ENCODE data around the gene EGLN2.
A peak's percentile ranks its signal among the peaks of the same experiment; 100 is the strongest.

The EGLN2 gene

DNA sequence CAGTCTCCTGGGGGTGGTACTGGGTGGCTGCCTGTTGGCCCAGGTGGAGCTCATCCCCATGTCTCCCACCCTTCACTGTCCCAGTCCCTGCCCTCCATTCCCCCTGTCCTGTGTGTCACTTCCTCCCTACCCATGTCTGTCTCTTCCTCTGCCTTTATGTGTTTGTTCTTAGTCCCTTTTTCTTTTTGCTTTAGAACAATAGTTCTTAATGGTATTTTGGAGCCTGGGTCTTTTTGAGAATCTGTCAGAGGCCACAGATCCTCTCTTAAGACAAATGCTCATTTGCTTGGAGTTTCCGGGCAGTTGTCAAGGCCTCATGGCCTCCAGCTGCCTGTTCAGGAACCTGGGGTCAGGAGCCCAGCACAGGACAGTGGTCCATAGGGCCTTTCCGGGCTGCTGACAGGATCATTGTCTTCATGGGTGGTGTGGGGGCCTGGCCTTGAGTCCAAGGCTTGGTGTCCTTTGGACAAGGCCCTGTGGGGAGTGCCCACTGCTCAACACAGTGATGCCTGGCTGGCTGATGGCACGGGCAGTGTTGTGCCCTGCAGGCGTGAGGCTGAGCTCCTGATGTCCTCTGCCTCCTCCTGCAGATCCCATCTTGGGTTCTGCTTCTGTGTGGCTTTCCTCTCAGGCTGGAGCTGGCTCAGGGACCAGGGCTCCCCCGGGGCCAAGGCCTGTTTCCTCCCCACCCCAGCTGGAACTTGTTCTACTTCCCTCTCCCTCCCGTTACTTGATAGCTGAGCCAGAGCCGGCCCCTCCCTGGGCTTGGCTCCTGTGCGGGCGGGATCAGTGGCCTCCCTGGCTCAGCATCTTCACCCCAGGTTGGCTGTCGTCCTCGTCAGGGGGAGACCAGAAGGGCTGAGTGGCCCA, 3.5 kb downstream of the EGLN2 start:
- TF ChIP-seq, protein P1, sequence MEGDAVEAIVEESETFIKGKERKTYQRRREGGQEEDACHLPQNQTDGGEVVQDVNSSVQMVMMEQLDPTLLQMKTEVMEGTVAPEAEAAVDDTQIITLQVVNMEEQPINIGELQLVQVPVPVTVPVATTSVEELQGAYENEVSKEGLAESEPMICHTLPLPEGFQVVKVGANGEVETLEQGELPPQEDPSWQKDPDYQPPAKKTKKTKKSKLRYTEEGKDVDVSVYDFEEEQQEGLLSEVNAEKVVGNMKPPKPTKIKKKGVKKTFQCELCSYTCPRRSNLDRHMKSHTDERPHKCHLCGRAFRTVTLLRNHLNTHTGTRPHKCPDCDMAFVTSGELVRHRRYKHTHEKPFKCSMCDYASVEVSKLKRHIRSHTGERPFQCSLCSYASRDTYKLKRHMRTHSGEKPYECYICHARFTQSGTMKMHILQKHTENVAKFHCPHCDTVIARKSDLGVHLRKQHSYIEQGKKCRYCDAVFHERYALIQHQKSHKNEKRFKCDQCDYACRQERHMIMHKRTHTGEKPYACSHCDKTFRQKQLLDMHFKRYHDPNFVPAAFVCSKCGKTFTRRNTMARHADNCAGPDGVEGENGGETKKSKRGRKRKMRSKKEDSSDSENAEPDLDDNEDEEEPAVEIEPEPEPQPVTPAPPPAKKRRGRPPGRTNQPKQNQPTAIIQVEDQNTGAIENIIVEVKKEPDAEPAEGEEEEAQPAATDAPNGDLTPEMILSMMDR (IDR thresholded peaks at IDR 0.05; ENCODE audit: insufficient read depth, low read depth, low read length, missing control alignments), result no peak
- H3K4me3 ChIP-seq (ENCODE audit: low read depth, low read length), result peak overlapping the region; percentile 34
- DNase-seq (ENCODE audit: low read depth), result no peak

DNA sequence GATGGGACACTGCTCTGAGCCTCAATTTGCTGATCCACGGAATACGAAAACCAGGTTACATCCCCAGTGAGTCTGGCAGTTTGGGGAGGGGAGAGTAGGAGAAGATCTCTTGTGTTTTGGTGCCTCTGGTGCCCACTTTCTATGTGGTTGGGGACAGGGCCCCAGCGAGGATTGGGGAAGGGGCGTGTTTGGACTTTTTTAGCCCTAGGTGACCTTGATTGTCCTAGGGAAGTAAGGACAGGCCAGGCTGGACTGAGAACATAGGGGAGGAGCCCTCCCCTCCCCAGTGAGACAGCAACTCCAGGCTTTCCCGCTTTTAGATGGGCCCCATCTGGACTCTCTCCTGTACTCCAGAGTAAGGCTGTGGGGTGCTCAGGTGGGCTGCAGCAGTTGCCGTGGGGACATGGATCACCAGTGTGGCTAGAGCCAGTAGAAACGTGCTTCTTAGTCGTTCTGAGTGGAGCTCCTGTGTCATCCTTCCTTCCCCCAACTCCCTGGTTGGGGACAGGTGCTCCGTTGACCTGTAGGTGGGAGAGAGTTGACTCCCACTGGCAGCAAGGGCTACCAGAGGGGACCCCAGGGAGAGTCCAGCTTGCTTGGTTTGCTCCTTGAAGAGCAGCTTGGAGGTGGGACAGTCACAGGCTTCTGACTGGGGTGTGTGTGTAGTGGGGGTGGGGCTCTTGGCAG, 4.3 kb downstream of the EGLN2 start:
- no peak for DNase-seq (ENCODE audit: low read depth)
- TF ChIP-seq, protein P1 (IDR thresholded peaks at IDR 0.05; ENCODE audit: insufficient read depth, low read depth, low read length, missing control alignments), result no peak
- no peak overlapping the region; the same call in none of the 2 replicates for H3K4me3 ChIP-seq (ENCODE audit: low read depth, low read length)

DNA sequence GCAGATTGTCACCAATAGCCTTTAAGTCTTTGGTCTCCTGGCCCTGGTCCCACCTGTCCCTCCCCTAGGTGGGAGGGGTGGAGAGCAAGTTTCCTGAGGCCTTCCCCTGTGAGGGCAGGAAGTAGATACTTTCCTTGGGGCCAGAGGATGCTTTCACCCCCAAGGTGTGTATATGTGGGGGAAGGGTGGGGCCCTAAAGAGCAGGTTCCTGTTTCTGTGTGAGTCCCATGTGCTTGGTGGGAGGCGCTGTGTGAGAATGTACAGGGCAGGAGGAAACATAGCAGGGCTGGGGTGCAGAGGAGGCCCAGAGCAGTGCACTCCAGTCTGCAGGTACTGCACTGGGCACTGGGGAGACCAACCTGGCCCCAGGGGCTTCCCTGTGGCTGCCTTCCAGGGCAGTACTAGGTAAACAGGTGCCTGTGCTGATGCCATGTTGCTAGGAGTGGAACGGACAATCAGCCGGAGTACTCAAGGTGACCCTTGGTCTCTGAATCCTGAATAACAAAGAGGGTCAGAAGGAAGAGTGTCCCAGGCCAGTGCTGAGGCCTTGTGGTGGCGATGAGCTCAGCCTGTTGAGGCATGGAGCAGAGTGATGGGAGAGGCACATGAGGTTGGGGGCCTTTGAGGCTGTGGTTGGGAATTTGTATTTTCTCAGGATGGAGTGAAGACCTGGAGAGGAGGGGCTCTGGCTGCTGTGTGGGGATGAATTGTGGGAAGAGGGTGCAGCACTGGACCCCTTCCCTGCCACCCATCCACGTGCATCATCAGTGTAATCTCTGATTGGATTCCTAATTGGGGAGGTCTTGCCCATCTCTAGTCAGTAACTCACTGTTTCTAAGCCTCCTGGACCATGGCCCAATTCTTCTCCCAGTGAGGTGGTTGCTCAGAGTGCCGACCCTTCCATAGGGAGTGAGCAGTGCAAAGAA, 5.1 kb downstream of the EGLN2 start:
- no peak overlapping the region for H3K4me3 ChIP-seq (ENCODE audit: low read depth, low read length)
- DNase-seq (ENCODE audit: low read depth), result peak; percentile 84
- TF ChIP-seq, protein P1 (IDR thresholded peaks at IDR 0.05; ENCODE audit: insufficient read depth, low read depth, low read length, missing control alignments), result no peak

DNA sequence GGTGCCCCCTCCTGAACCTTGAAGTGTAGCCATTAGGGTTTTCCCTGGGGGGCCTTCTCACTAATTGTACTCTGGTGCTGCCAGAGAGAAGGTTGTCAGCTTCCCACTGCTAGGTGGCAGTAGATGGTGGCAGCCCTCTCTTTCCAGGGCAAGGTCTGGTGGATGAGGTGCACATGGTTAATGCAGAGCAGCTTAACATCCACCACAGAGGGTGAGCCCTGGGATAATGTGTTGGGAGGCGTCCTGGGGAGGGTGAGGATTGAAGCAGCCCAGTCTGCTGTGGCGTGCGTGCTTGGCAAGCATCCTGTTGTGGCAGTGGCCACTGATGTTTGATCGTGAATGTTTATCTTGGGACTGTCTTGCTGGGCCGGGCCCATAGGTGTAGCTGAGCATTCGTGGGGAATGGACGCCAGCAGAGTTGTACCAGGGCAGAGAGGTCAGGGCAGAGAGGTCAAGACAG, 5.8 kb downstream of the EGLN2 start:
- TF ChIP-seq, protein P1 (IDR thresholded peaks at IDR 0.05; ENCODE audit: insufficient read depth, low read depth, low read length, missing control alignments), result no peak
- no peak for DNase-seq (ENCODE audit: low read depth)
- no peak overlapping the region for H3K4me3 ChIP-seq (ENCODE audit: low read depth, low read length)

DNA sequence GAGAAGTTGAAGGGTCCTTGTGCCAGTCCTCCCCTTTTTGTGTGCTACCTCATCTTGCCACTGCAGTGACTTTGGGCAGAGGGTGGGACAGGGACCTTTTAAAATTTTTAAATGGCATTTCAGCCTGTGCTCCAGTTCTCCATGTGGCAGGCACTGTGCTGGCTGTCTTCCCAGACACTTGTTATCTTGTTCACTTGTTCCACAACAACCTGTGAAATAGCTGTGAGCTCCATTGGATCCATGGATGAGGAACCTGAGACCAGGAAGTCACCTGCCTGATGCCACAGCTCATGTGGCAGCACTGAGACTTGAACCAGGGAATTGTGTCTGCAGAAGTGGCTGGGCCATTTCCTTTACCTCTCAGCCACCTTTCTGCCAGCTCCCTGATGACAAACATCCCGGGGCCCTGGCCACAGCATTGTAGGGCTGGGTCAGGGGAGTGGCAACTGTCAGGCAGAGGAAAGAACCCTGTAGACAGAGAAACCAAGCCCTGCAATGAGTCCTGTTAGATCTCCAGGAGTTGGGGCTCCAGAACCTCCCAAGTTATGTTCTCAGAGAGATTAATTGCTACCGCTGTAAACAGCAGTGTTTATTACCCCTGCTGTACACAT, 6.4 kb downstream of the EGLN2 start:
- H3K4me3 ChIP-seq (ENCODE audit: low read depth, low read length), result no peak overlapping the region
- TF ChIP-seq, protein P1 (IDR thresholded peaks at IDR 0.05; ENCODE audit: insufficient read depth, low read depth, low read length, missing control alignments), result no peak
- no peak for DNase-seq (ENCODE audit: low read depth)
